ENCODE data around the gene MRPS2.

GRCh38 chr9:135468854-135469521 lies 31.5 kb upstream of the MRPS2 start:
- TF ChIP-seq POLR2AphosphoS5 (IDR thresholded peaks at IDR 0.05) (no peak), CTCF (IDR thresholded peaks at IDR 0.05) (no peak), POLR2A (IDR thresholded peaks at IDR 0.05) (no peak), EP300 (IDR thresholded peaks at IDR 0.05) (no peak)

All from suprapubic skin (tissue), 4 donors.